ENCODE measurements around the gene DQX1.
"Not testable (repeated sequence)": the region's sequence is repeated elsewhere in the genome, so short reads cannot be mapped to it uniquely, and the experiment has no call there.

The DQX1 gene

DNA sequence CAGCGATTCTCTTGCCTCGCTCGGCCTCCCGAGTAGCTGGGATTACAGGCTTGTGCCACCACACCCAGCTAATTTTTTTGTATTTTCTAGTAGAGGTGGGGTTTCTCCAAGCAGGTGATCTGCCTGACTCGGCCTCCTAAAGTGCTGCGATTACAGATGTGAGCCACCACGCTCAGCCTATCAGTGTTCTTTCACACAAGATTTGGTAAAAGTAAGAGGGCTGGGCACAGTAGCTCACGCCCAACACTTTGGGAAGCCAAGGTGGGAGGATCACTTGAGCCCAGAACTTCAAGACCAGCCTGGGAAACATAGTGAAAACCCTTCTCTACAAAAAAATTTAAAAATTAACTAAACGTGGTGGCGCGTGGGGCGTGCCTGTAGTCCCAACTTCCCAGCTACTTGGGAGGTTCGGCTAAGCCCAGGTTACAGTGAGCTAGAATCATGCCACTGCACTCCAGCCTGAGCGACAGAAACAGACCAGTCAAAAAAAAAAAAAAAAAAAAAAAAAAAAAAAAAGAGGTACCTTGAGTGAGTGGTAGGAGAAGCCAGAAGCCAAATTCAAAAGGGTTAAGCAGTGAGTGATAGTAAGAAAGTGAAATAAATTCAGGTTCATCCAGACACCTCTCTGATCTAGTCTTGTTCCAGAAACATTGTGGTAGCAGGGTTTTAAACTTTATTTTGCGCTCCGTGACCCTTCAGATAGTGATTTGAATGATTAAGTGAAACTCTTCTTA is 54.5 kb downstream of the DQX1 start:
- in situ Hi-C loops (cut with MboI; ENCODE audit: low sequenced_read_pairs): no loop called here

- in situ Hi-C loops (cut with MboI; ENCODE audit: low sequenced_read_pairs): not testable (repeated sequence)
These were observed 55.3 kb downstream of the DQX1 start for GRCh38 chr2:74470742-74471141.

Data from HL-60/S4 treated with retinoic acid at 250 ng/mL for 4 days and 3 days (cell line).